ENCODE data around the gene MRPS34.
"Not testable (repeated sequence)": the region's sequence is repeated elsewhere in the genome, so short reads cannot be mapped to it uniquely, and the experiment has no call there.

The MRPS34 gene

GRCh38 chr16:1772908-1773702 lies at the start of gene MRPS34:
Gene MRPS34, minus strand, starts transcription at chr16:1773134. Its CDS starts 15 bp downstream, at chr16:1773119.
- no peak for DNase-seq

- DNase-seq = no peak
These were observed 49.1 kb upstream of the MRPS34 start for GRCh38 chr16:1821861-1822611.

- DNase-seq = no peak
These were observed 48.0 kb upstream of the MRPS34 start for GRCh38 chr16:1820946-1821290.

GRCh38 chr16:1820096-1820945 lies 47.4 kb upstream of the MRPS34 start:
- DNase-seq = no peak

GRCh38 chr16:1819611-1820010 lies 46.7 kb upstream of the MRPS34 start:
- no peak for DNase-seq

GRCh38 chr16:1818873-1819525 lies 46.1 kb upstream of the MRPS34 start:
- no peak for DNase-seq

- DNase-seq = no peak
These were observed 45.4 kb upstream of the MRPS34 start for GRCh38 chr16:1818204-1818872.

GRCh38 chr16:1817716-1818115 lies 44.8 kb upstream of the MRPS34 start:
- DNase-seq = no peak

- DNase-seq = no peak
These were observed 44.3 kb upstream of the MRPS34 start for GRCh38 chr16:1817276-1817589.

- DNase-seq = no peak
These were observed 43.7 kb upstream of the MRPS34 start for GRCh38 chr16:1816396-1817275.

GRCh38 chr16:1815461-1815860 lies 42.5 kb upstream of the MRPS34 start:
- DNase-seq = no peak

GRCh38 chr16:1812732-1813163 lies 39.8 kb upstream of the MRPS34 start:
- DNase-seq = peak in 1 of 2 experiments; percentile 2

- no peak for DNase-seq
These were observed 37.6 kb upstream of the MRPS34 start for GRCh38 chr16:1810536-1810935.

- DNase-seq = no peak
These were observed 37.2 kb upstream of the MRPS34 start for GRCh38 chr16:1810106-1810505.

- no peak for DNase-seq
These were observed 36.4 kb upstream of the MRPS34 start for GRCh38 chr16:1809281-1809801.

GRCh38 chr16:1808691-1809090 lies 35.8 kb upstream of the MRPS34 start:
- no peak for DNase-seq

GRCh38 chr16:1807626-1808025 lies 34.7 kb upstream of the MRPS34 start:
- no peak for DNase-seq

GRCh38 chr16:1800701-1801100 lies 27.8 kb upstream of the MRPS34 start:
- no peak for DNase-seq

GRCh38 chr16:1799263-1799662 lies 26.3 kb upstream of the MRPS34 start:
- DNase-seq = not testable (repeated sequence)

- no peak for DNase-seq
These were observed 22.2 kb upstream of the MRPS34 start for GRCh38 chr16:1794908-1795666.
